K562 (cell line): ENCODE data around the gene NEU1. TPM values are rescaled to one million over a fixed set of nuclear protein-coding genes. Genes with fewer than 3 reads are reported as not detected.
A peak's percentile ranks its signal among the peaks of the same experiment; 100 is the strongest.

Experiments used
- BCLAF1 ChIP-seq, 2 experiments: fragments of 450-650 bp in 1 of 2; IDR thresholded peaks; 2 replicates each; pipeline ENCODE4 v1.6.1; 2011 to 2017; ENCODE audit warnings: low read depth in 2 of 2, antibody characterized with exemption in 1 of 2, borderline replicate concordance in 1 of 2, low read length in 1 of 2, mild to moderate bottlenecking in 1 of 2, mixed read lengths in 1 of 2; ENCODE audit not compliant: control insufficient read depth in 1 of 2
- CREM ChIP-seq: IDR thresholded peaks from 2 replicates; pipeline ENCODE4 v1.6.1; 2014; ENCODE audit warnings: antibody characterized with exemption, low read depth
- DLX4 ChIP-seq: fragments of 250-450 bp; sonication (Bioruptor Pico); IDR thresholded peaks from 2 replicates; pipeline ENCODE4 v1.6.1; 2021; ENCODE audit warnings: mild to moderate bottlenecking
- ETV1 ChIP-seq: fragments of 450-650 bp; conservative IDR thresholded peaks from 2 replicates; pipeline ENCODE4 v1.6.1; 2016; ENCODE audit warnings: missing genetic modification characterization, control low read depth, low read depth, missing compliant biosample characterization
- EZH2 ChIP-seq: IDR thresholded peaks from 2 replicates; pipeline ENCODE4 v1.6.1; 2012; ENCODE audit warnings: low read depth, mild to moderate bottlenecking, inconsistent platforms, low read length, borderline replicate concordance
- ID3 ChIP-seq, 2 experiments: fragments of 250-450 bp in 1 of 2; fragments of 450-650 bp in 1 of 2; sonication (Bioruptor Pico) in 1 of 2; IDR thresholded peaks; 2 replicates each; pipeline versions ENCODE4 v1.6.1 to v1.8.0; 2016 to 2021; ENCODE audit warnings: mild to moderate bottlenecking in 2 of 2, moderate library complexity in 2 of 2, missing compliant biosample characterization in 1 of 2, missing genetic modification characterization in 1 of 2
- L3MBTL2 ChIP-seq: fragments of 450-650 bp; IDR thresholded peaks from 2 replicates; pipeline ENCODE4 v1.6.1; 2016; ENCODE audit warnings: mild to moderate bottlenecking, moderate library complexity
- OTX1 ChIP-seq: fragments of 450-650 bp; formaldehyde crosslinking; IDR thresholded peaks from 2 replicates; pipeline ENCODE4 v1.4.0; 2022; ENCODE audit warnings: mild to moderate bottlenecking
- PPARD ChIP-seq: fragments of 250-450 bp; sonication (Bioruptor Pico); IDR thresholded peaks from 2 replicates; pipeline ENCODE4 v1.8.0; 2022; ENCODE audit warnings: inconsistent platforms, mild to moderate bottlenecking, moderate library complexity
- RBBP5 ChIP-seq: fragments of 200-600 bp; sonication (generic); IDR thresholded peaks from 2 replicates; pipeline ENCODE4 v1.6.1; 2012; ENCODE audit warnings: borderline replicate concordance, mild to moderate bottlenecking, low read length, control low read depth, inconsistent platforms; ENCODE audit not compliant: insufficient read depth, poor library complexity, severe bottlenecking
- SREBF1 ChIP-seq: fragments of 150-350 bp; IDR thresholded peaks from 2 replicates; pipeline ENCODE4 v1.6.1; 2014; ENCODE audit warnings: antibody characterized with exemption, low read depth, low read length, borderline replicate concordance
- STAT5B ChIP-seq: fragments of 250-450 bp; sonication (Bioruptor Pico); IDR thresholded peaks from 2 replicates; pipeline ENCODE4 v1.8.0; 2021; ENCODE audit warnings: mild to moderate bottlenecking, inconsistent platforms
- ZNF282 ChIP-seq: sonication (generic); formaldehyde crosslinking; IDR thresholded peaks from 2 replicates; pipeline ENCODE4 v1.8.1; 2023; ENCODE audit warnings: missing genetic modification reagents
- ZNF449 ChIP-seq: fragments of 250-450 bp; sonication (Bioruptor Pico); IDR thresholded peaks from 2 replicates; pipeline ENCODE4 v1.8.0; 2022; ENCODE audit warnings: moderate library complexity, mild to moderate bottlenecking, inconsistent platforms
- ZNF639 ChIP-seq, 2 experiments: fragments of 200-800 bp in 1 of 2; sonication (Bioruptor generic) in 1 of 2; sonication (generic) in 1 of 2; formaldehyde crosslinking in 1 of 2; IDR thresholded peaks in 1 of 2; conservative IDR thresholded peaks in 1 of 2; 2 replicates each; pipeline versions ENCODE4 v1.5.0 to v1.6.1; 2016 to 2020; ENCODE audit warnings: missing compliant biosample characterization in 1 of 2, missing genetic modification characterization in 1 of 2, missing genetic modification reagents in 1 of 2
- polyA plus RNA-seq, 8 experiments: library from polyadenylated mRNA; depleted of rRNA in 4 of 8; stranded (reverse) in 5 of 8; unstranded in 3 of 8; fragments of >200 nt; fragmentation: Nextera tagmentation in 2 of 8; fragmentation: Illumina TruSeq in 1 of 8; extraction: Ambion mirVana in 2 of 8; extraction: Trizol in 1 of 8; gene quantifications; 2 replicates each; pipeline versions ENCODE4 v1.2.1 to v1.2.3, GENCODE V29; 2011 to 2014; ENCODE audit warnings: inconsistent platforms in 1 of 8, missing spikeins in 1 of 8
- total RNA-seq, 7 experiments: library from RNA; depleted of rRNA in 6 of 7; stranded (reverse); fragments of >200 nt in 6 of 7; fragmentation: Illumina TruSeq in 2 of 7; extraction: Trizol in 2 of 7; gene quantifications; 2 replicates each; pipeline versions ENCODE4 v1.2.1 to v1.2.3, GENCODE V29; 2011 to 2021; ENCODE audit warnings: low replicate concordance in 1 of 7
- TF ChIP-seq, protein P1 (sequence below): fragments of 450-650 bp; IDR thresholded peaks from 2 replicates; pipeline ENCODE4 v1.6.1; 2018; ENCODE audit not compliant: partially characterized antibody

NEU1 gene
- total and polyA plus RNA-seq, 9 of the 15 experiments (the other 6 are each of a cell fraction or from before 2014, with no cell fraction given) = 14.8 to 67.8 (median 51.0) TPM

DNA sequence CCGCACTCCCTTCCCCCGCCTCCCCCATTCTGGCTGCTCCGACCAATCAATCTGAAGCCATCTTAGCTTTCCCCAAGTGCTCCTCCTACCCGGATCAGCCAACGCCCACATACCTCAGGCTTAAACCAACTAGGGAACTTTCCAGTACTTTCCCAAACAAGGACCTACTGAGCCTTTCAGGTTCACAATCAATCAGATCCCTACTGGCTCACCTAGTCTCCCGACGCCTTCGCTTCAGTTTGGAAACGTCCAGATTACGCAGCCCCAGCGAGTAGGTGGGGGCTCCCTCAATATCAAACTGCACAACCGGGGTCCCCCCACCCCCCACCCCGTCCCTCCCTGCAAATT is 48.0 kb downstream of the NEU1 start (continued):
- TF ChIP-seq DLX4 (CRISPR knock-in tag) (no peak), STAT5B (CRISPR knock-in tag) (no peak), CREM (no peak), BCLAF1 (IDR thresholded peaks at IDR 0.05; ENCODE audit: borderline replicate concordance in 1 of 2, control insufficient read depth in 1 of 2, low read depth in 2 of 2, low read length in 1 of 2) (0 out of 4 replicates have a peak, but pooled peaks of 1 of the 2 experiments have one; percentile 52), RBBP5 (no peak), PPARD (CRISPR knock-in tag) (no peak), ZNF449 (CRISPR knock-in tag) (no peak), EZH2 (no peak), ID3 (CRISPR knock-in tag; IDR thresholded peaks at IDR 0.05) (no peak), ID3 (tag; IDR thresholded peaks at IDR 0.05) (no peak), OTX1 (peak; percentile 84), ZNF639 (CRISPR knock-in tag; conservative IDR thresholded peaks at IDR 0.05 in 1 of 2, IDR thresholded peaks at IDR 0.05 in 1 of 2) (peak in 1 of 2 experiments; percentile 79; a peak in 1 of 4 replicates), SREBF1 (no peak), L3MBTL2 (no peak), ETV1 (tag) (no peak), ZNF282 (CRISPR knock-in tag) (no peak)
- TF ChIP-seq, protein P1, sequence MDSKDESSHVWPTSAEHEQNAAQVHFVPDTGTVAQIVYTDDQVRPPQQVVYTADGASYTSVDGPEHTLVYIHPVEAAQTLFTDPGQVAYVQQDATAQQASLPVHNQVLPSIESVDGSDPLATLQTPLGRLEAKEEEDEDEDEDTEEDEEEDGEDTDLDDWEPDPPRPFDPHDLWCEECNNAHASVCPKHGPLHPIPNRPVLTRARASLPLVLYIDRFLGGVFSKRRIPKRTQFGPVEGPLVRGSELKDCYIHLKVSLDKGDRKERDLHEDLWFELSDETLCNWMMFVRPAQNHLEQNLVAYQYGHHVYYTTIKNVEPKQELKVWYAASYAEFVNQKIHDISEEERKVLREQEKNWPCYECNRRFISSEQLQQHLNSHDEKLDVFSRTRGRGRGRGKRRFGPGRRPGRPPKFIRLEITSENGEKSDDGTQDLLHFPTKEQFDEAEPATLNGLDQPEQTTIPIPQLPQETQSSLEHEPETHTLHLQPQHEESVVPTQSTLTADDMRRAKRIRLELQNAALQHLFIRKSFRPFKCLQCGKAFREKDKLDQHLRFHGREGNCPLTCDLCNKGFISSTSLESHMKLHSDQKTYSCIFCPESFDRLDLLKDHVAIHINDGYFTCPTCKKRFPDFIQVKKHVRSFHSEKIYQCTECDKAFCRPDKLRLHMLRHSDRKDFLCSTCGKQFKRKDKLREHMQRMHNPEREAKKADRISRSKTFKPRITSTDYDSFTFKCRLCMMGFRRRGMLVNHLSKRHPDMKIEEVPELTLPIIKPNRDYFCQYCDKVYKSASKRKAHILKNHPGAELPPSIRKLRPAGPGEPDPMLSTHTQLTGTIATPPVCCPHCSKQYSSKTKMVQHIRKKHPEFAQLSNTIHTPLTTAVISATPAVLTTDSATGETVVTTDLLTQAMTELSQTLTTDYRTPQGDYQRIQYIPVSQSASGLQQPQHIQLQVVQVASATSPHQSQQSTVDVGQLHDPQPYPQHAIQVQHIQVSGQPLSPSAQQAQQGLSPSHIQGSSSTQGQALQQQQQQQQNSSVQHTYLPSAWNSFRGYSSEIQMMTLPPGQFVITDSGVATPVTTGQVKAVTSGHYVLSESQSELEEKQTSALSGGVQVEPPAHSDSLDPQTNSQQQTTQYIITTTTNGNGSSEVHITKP = peak; percentile 97
